Measurements from ENCODE around the gene TAF1.
A peak's percentile ranks its signal among the peaks of the same experiment; 100 is the strongest.
"Not testable (repeated sequence)": the region's sequence is repeated elsewhere in the genome, so short reads cannot be mapped to it uniquely, and the experiment has no call there.

The TAF1 gene

DNA sequence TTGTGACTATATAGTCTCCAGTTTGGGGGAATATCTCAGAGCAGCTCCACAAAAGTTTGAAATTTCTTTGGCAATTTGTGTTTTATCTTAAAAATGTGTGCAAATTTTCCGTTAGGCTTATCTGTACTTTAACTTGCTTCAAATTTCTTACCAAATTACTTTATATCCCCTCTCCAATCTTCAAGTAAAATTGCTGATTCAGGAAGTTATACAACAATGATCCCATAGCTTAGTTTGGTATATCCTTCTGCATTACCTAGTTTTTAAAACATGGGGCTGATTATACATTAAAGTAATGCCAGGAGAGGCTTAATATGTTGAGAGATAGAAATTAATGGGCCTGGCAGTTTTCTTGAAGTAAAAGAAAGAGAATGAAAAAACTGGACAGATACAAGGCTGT lies 66.6 kb downstream of the TAF1 start:
- DNase-seq: no peak

DNA sequence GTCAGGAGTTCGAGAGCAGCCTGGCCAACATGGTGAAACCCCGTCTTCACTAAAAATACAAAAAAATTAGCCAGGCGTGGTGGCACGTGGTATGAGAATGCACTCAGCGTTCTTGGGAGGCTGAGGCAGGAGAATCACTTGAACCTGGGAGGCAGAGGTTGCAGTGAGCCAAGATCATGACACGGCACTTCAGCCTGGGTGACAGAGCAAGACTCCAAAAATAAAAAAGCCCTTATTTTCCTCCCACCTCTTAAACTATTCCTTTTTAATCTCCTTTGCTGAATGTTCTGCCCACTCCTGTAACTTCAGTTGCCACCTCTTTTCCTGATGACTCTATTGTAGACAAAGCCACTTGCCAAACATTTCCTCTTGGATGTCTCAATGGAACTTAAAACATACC lies 72.6 kb downstream of the TAF1 start:
- no peak for DNase-seq

DNA sequence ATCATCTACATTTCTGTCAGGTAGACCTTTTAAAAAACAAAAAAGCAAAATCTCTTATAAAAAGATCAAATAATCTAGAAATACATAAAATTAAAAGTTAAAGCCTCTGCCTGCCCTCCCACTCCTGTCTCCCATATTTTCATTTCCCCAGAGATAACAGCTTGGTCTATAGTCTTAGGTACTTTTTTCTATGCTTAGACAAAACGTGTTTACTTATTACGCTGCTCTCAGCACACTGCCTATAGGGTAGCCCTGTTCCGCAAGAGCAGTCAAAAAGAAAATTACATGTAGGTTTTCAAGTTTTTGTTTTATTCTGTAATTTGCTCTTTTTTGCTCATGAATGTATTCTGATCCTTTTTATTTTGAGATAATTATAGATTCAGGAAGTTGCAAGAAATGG lies 73.3 kb downstream of the TAF1 start:
- DNase-seq: no peak

DNA sequence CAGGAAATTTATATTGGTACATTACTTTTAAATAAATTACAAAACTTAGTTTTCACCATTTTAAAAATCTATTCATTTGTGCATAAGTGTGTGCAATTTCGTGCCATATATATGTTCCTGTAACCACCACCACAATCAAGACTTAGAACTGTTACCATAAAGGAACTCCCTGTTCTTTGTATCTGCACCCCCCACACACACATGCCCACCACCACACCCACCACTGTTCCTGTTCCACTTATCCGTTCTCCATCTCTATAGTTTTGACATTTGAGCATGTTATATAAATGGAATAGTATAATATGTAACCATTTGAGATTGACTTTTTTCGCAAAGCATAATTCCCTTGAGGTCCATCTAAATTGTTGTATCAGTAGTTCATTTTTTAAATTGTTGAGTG lies 73.7 kb downstream of the TAF1 start:
- no peak for DNase-seq

DNA sequence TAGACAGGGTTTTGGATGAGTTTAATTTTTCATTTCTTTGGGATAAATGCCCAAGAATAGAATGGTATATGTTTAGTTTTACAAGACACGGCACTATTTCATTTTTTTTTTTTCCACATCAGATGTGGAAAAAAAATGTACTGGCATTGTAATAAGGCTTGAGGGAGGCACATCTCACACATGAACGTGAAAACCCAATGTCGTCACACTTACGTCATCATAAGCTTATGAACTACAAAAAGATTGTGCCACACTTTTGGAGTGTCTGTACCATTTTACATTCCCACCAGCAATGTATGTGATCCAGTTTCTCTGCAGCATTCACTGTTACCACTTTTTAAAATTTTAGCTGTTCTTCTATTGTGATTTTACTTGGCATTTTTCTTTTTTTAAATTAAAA lies 74.2 kb downstream of the TAF1 start:
- no peak for DNase-seq

DNA sequence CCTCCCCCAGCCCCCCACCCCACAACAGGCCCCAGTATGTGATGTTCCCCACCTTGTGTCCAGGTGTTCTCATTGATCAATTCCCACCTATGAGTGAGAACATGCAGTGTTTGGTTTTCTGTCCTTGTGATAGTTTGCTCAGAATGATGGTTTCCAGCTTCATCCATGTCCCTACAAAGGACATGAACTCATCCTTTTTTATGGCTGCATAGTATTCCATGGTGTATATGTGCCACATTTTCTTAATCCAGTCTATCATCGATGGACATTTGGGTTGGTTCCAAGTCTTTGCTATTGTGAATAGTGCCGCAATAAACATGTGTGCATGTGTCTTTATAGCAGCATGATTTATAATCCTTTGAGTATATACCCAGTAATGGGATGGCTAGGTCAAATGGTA lies 75.7 kb downstream of the TAF1 start:
- DNase-seq: not testable (repeated sequence)

DNA sequence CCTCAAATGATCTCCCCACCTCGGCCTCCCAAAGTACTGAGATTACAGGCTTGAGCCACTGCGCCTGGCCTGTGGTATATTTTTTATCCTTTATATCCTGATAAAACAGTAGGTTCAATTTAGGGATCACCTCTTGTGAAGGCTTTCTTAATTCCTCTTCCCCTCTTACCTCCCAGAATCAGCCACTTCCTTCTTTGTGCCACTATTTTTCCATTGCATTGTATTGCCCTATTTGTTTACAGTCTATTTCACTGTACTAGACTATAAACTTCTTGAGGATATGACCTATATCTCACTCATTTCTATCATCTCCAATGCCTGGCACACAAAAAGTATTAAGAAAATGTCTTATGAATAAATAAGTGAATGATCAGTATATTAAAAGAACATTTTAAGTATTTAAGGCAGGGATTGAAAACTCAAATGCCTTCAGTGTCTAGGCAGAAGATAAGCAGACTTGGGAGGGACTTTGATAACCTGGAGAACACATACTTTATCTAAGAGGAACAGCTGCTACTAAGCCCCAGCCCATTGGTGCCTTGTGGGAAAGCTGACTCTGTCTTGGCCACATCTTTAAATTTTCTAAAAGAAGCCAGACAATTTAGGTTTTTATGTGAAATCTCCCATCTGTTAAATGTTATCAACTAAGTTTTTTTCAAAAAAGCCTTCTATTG lies 84.4 kb downstream of the TAF1 start:
- DNase-seq: no peak

DNA sequence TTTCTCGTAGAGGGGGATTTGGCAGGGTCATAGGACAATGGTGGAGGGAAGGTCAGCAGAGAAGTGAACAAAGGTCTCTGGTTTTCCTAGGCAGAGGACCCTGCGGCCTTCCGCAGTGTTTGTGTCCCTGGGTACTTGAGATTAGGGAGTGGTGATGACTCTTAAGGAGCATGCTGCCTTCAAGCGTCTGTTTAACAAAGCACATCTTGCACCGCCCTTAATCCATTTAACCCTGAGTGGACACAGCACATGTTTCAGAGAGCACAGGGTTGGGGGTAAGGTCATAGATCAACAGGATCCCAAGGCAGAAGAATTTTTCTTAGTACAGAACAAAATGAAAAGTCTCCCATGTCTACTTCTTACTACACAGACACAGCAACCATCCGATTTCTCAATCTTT lies 85.4 kb downstream of the TAF1 start:
- not testable (repeated sequence) for DNase-seq

DNA sequence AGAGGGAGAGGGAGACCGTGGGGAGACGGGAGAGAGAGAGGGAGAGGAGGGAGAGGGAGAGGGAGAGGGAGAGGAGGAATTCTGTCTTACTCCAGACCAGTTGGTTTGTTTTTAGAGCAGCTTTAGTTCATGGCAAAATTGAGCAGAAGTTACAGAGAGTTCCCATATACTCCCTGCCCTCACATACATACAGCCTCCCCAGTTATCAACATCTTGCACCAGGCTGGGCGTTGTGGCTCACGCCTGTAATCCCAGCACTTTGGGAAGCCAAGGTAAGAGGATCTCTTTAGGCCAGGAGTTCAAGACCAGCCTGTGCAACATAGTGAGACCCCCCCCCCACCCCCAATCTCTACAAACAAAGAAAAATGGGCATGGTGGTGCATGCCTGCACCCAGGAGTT lies 86.9 kb downstream of the TAF1 start:
- DNase-seq: no peak

DNA sequence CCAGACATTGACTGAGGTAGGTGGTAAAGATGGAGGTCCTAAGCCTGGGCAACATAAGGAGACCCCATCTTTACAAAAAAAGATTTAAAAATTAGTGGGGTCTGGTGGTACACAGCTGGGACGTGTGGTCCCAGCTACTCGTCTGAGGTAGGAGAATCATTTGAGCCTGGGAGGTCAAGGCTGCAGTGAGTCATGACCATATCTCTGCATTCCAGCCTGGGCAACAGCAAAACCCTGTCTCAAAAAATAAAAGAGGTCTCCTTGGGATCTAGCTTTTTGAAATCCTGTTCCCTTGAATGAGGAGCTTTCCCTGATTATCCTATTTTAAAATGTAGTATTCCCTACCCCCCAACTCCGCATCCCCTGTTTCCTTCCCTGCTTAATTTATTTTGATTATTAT lies 88.1 kb downstream of the TAF1 start:
- no peak for DNase-seq

DNA sequence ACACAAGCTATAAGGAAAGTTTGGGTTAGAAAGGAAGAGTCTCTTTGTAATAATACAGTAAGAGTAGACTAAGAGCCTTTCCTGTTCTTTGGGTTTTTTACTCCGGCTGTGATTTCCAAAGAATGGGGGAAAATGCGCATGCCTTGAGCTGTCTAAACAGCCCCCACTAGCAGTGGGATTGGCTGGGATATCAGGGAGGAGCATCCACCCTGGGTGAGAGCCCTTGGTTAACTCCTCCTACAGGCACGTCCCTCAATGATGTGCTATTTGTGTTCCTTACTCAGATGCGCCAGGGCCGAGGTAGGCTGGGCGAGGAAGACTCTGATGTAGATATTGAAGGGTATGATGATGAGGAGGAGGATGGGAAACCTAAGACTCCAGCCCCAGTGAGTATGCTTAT lies 92.7 kb downstream of the TAF1 start:
- DNase-seq: no peak

DNA sequence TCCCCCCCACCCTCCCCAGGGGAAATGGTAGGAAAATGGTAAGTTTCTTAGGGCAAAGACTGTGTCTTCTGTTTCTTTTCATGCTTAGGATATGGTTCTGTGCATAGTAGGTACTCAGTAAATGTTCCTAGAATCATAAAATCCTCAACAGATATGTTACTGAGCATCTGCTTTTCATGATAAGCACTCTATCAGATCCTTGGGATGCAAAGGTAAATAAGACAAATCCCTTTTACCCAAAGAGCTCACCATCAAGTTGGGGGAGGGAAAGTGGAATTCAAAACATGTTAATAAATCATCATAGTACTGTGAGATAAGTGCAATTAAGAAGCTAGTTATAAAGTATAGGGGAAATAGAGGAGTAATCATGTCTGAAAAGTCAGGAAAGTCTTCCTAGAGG lies 98.8 kb downstream of the TAF1 start:
- DNase-seq: no peak

DNA sequence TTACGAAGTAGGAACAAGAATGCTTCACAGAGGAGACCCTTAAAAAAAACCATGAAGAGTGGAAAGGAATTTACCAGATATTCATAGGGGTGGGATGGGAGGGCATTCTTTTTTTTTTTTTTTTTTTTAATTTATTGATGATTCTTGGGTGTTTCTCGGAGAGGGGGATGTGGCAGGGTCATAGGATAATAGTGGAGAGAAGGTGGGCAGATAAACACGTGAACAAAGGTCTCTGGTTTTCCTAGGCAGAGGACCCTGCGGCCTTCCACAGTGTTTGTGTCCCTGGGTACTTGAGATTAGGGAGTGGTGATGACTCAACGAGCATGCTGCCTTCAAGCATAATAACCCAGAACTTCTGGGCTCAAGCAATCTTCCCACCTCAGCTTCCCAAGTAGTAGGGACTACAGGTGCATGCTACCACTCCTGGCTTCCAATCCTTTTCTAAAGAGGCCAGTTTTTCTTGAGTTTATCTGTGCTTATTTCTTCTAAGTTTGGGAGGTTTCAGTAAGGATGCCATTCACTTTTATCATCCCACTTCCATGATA lies 100.9 kb downstream of the TAF1 start:
- no peak for DNase-seq

DNA sequence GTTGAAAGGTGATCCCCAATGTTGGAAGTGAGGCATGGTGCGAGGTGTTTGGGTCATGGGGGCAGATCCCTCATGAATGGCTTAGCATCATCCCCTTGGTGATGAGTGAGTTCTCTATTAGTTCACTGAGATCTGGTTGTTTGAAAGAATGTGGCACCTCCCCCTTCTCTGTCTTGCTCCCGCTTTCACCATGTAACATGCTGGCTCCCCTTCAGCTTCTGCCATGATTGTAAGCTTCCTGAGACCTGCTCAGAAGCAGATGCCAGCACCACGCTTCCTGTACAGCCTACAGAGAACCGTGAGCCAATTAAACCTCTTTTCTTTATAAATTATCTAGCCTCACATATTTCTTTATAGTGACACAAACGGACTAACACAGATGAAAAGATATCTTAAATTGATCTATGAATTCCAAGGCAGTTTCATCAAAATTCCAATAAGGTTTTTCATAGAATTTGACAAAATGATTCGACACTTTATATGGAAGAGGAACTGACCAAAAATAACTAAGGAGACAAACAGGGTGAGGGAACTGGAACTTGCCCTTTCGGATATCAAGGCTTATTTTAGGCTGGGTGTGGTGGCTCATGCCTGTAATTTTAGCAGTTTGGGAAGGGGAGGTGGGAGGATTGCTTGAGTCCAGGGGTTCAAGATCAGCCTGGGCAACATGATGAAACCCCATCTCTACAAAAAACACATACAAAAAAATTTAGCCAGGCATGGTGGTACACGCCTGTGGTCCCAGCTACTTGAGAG lies 109.8 kb downstream of the TAF1 start:
- DNase-seq: no peak

DNA sequence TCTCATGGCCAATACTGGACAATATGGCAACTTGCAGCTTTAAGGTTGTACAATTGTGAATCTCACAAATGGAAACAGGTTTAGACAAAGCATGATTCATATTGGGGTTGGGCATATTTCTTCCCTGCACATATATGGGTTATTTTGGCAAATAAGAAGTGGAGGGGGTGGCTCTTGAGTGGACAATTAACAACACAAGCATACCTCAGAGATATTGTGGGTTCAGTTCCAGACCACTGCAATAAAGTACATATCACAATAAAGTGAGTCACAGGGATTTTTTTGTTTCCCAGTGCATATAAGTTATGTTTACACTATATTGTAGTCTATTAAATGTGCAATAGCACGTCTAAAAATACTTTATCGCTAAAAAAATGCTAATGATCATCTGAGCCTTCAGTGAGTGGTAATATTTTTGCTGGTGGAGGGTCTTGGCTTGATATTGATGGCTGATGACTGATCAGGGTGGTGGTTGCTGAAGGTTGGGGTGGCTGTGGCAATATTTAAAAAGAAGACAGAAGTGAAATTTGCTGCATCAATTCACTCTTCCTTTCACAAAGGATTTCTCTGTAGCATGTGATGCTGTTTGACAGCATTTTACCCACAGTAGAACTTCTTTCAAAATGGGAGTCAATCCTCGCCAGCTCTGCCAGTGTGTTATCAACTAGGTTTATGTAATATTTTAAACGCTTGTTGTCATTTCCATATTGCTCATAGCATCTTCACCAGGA lies 116.2 kb downstream of the TAF1 start:
- DNase-seq: no peak

DNA sequence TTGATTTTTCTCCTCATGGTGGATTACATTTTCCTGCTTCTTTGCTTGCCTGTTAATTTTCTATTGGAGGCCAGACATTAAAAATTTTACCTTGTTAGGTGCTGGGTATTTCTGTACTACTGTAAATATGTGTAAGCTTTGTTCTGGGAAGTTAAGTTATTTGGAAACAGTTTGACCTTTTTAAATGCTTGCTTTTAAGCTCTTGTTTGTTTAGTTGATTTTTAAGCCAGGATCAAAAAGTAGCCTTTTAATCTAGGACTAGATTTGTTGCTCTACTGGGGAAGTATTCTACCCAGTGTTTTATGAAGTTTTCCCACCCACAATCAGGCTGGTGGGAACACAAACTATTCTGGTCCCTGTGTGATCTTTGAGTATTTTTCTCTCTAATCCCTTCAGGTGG lies 121.7 kb downstream of the TAF1 start:
- DNase-seq: no peak

DNA sequence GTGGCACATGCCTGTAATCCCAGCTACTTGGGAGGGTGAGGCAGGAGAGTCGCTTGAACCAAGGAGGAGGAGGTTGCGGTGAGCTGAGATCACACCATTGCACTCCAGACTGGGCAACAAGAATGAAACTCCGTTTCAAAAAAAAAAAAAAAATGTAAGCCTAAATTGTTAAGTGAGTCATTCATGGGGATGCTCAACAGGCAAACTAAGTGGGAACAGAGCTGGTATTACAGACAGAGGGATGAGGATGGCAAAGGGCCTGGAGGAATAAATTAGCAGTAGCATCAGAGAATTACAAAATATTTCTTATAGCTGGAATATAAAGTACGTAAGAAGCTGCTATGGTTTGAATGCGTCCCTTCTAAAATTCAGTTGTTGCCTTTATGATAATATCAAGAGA lies 123.4 kb downstream of the TAF1 start:
- DNase-seq: no peak

DNA sequence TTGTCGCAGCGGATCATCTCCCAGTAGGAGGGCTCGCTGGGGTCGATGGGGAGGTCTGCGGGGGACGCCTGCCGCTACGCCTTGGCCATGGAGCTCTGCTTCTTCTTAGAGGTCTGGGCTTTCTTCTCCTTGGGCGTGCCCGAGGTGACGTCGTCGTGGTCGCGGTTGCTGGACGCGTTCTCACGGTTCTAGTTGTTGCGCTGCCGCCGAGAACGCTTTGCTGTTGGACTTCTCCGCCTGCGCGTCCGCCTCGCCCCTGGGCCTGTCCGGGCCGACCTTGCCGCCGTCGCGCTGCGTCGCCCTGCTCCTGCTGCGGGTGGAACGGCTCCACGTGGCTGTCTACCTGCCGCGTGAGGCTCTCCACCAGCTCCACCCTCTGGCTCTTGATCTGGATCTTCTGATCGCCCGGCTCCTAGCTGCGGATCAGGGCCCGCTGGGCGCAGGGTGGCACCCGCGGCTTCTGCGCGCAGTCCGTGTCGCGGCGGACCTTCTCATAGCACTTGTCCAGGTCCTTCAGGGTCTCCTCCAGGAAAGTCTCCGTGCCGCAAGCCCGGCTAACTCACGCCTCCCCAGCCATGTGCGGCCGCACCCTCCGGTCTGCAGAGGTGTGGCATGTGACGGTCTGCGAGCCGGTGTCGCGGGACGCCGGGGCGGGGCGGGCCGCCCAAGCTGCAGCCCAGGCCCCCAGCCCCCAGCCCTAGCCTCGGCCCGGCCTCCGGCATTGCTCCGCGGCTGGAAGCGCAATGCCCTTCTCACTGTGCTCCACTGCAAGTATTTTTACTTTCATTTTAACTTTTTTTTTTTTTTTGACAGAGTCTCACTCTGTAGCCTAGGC lies 126.3 kb downstream of the TAF1 start:
- DNase-seq: peak; percentile 44

DNA sequence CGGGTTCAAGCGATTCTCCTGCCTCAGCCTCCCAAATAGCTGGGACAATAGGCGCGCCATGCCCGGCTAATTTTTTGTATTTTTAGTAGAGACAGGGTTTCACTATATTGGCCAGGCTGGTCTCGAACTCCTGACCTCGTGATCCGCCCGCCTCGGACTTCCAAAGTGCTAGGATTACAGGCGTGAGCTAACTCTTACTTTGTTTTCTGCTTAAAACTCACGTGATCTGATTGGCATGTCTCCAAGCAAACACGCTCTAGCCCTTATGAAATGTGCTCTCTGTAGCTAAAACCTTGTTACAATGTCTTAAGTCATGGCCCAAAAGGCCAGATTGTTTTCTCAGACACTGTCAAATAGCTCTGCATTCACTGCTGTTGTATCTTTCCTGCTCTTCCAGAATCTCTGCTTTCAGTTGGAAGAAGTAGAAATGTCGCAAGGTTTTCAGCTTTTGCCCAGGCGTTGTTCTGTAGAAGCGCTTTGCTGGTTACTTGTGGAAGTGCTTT lies 127.0 kb downstream of the TAF1 start:
- DNase-seq: no peak

DNA sequence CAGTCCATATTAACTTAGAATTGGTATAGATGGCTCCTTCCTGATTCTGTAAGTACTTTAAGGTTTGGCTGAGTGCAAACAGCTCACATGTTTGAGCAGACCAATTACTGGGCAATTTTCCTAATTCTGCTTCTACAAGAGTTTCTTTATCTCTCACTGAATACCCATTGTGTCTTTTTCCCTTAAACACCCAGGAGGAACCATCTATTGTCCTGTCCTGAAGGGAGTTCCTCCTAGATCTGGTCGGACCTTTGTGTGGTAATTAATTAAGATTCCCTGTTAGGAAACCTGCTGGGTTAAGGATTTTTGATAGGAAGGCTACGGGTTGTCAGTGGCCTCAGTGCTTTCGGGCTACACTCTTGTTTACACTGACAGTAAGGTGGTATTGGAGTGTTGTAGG lies 129.8 kb downstream of the TAF1 start:
- DNase-seq: not testable (repeated sequence)

DNA sequence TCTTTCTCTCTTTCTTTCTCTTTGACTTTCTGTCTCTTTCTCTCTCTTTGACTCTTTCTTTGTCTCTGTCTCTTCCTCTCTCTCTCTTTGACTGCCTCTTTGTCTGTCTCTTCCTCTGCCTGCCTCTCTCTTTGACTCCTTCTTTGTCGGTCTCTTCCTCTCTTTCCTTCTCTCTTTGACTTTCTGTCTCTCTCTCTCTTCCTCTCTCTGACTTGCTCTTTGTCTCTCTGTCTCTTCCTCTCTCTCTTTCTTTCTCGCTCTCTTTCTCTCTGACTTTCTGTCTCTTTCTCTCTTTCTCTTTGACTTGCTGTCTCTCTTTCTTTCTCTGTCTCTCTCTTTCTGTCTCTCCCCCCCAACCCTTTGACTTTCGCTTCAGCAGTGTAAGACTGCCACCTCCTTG lies 130.3 kb downstream of the TAF1 start:
- DNase-seq: no peak

DNA sequence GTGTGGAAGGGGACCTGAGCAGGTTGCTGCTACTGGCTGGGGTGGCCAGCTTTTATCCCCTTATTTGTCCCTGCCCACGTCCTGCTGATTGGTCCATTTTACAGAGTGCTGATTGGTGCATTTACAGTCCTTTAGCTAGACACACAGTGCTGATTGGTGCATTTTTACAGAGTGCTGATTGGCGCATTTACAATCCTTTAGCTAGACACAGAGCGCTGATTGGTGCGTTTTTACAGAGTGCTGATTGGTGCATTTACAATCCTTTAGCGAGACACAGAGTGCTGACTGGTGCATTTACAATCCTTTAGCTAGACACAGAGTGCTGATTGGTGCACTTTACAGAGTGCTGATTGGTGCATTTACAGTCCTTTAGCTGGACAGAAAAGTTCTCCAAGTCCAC lies 135.9 kb downstream of the TAF1 start:
- not testable (repeated sequence) for DNase-seq

DNA sequence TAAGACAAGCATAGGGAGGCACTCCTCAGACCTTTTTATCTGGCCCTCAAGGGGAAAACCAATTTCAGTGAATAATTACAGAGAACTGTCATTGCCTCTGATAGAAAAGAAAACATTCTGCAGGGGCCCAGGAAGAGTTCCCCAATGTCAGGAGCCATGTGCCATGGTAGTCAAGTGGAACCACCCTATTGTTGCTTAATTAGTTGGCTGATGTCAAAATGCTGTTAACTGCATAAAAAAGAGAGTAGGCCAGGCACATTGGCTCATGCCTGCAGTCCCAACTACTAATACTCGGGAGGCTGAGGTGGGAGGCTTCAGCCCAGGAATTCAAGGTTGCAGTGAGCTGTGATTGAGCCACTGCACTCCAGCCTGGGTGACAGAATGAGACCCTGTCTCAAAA lies 138.2 kb downstream of the TAF1 start:
- no peak for DNase-seq
